ENCODE measurements around the gene VANGL1. TPM values are rescaled to one million over a fixed set of nuclear protein-coding genes. Genes with fewer than 3 reads are reported as not detected.

VANGL1 gene
- total and polyA plus RNA-seq, 4 experiments from 2014 or later: 1.5 to 2.3 (median 1.7) TPM

DNA sequence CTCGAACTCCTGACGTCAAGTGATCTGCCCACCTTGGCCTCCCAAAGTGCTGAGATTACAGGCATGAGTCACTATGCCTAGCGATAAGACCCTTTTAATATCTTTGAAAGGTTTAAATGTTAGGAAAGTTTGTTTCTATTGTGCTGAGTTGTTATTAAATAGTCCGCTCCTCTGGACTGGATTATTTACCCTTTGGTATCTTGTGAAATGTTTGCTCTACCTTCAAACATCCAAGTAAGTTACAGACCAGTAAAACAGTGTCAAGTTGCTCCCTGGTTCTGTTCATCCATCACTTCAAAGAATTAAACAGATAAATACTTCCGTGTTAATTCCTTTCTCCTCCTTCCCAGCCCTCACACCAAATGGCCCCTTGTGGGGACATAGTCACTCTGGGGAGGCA lies 82.0 kb downstream of the VANGL1 start:
- peaks cover 0 to 2% of the 10 kb centered on the region in 2 donors for H3K27me3 Mint-ChIP-seq
- H3K9me3 ChIP-seq (ENCODE audit: control insufficient read depth in 1 of 2, low read length in 2 of 2): no peaks in the 10 kb centered on the region
- no peaks in the 10 kb centered on the region for H3K36me3 ChIP-seq (ENCODE audit: insufficient read depth, low read length)
- CTCF ChIA-PET (ENCODE audit: partially characterized antibody): no interaction called here
- POLR2A ChIA-PET (ENCODE audit: partially characterized antibody): no interaction called here
- no peak overlapping the region for H3K27ac Mint-ChIP-seq
- no peaks in the 10 kb centered on the region for H3K4me1 ChIP-seq (ENCODE audit: insufficient read depth, low read length)
- no peak for DNase-seq
- no peaks in the 10 kb centered on the region for H3K9me3 Mint-ChIP-seq
- intact Hi-C loops (cut with micrococcal nuclease): no loop called here
- H3K4me1 Mint-ChIP-seq: no peaks in the 10 kb centered on the region
- H3K27ac ChIP-seq (ENCODE audit: low read depth, low read length): no peak overlapping the region
- no peaks in the 10 kb centered on the region for H3K36me3 Mint-ChIP-seq
- H3K4me3 ChIP-seq (ENCODE audit: low read length in 2 of 2): no peak overlapping the region
- no peak overlapping the region for H3K4me3 Mint-ChIP-seq
- H3K27me3 ChIP-seq (ENCODE audit: insufficient read depth, low read length): no peaks in the 10 kb centered on the region

- H3K4me3 ChIP-seq (ENCODE audit: low read length in 2 of 2): no peak overlapping the region
- Mint-ChIP-seq H3K4me1 (no peaks in the 10 kb centered on the region), H3K9me3 (no peaks in the 10 kb centered on the region), H3K27me3 (peaks cover 0 to 2% of the 10 kb centered on the region in 2 donors), H3K27ac (no peak overlapping the region), H3K36me3 (no peaks in the 10 kb centered on the region), H3K4me3 (no peak overlapping the region)
- intact Hi-C loops (cut with micrococcal nuclease): no loop called here
- ChIA-PET POLR2A (ENCODE audit: partially characterized antibody) (no interaction called here), CTCF (ENCODE audit: partially characterized antibody) (no interaction called here)
- no peaks in the 10 kb centered on the region for H3K36me3 ChIP-seq (ENCODE audit: insufficient read depth, low read length)
- no peaks in the 10 kb centered on the region for H3K4me1 ChIP-seq (ENCODE audit: insufficient read depth, low read length)
- H3K27ac ChIP-seq (ENCODE audit: low read depth, low read length): no peak overlapping the region
- no peaks in the 10 kb centered on the region for H3K27me3 ChIP-seq (ENCODE audit: insufficient read depth, low read length)
- DNase-seq: no peak
- no peaks in the 10 kb centered on the region for H3K9me3 ChIP-seq (ENCODE audit: control insufficient read depth in 1 of 2, low read length in 2 of 2)
Observed at GRCh38 chr1:115725600-115725999, 83.8 kb downstream of the VANGL1 start.

- POLR2A ChIA-PET (ENCODE audit: partially characterized antibody): no interaction called here
- Histone ChIP-seq H3K27me3 (ENCODE audit: insufficient read depth, low read length) (no peaks in the 10 kb centered on the region), H3K4me1 (ENCODE audit: insufficient read depth, low read length) (no peaks in the 10 kb centered on the region), H3K27ac (ENCODE audit: low read depth, low read length) (no peak overlapping the region), H3K9me3 (ENCODE audit: control insufficient read depth in 1 of 2, low read length in 2 of 2) (no peaks in the 10 kb centered on the region), H3K36me3 (ENCODE audit: insufficient read depth, low read length) (no peaks in the 10 kb centered on the region), H3K4me3 (ENCODE audit: low read length in 2 of 2) (no peak overlapping the region)
- no peaks in the 10 kb centered on the region for H3K4me1 Mint-ChIP-seq
- H3K4me3 Mint-ChIP-seq: no peak overlapping the region
- H3K27ac Mint-ChIP-seq: no peak overlapping the region
- DNase-seq: no peak
- intact Hi-C loops (cut with micrococcal nuclease): no loop called here
- H3K27me3 Mint-ChIP-seq: peaks cover 0 to 2% of the 10 kb centered on the region in 2 donors
- CTCF ChIA-PET (ENCODE audit: partially characterized antibody): no interaction called here
- no peaks in the 10 kb centered on the region for H3K9me3 Mint-ChIP-seq
- H3K36me3 Mint-ChIP-seq: no peaks in the 10 kb centered on the region
Observed at GRCh38 chr1:115726161-115726560, 84.4 kb downstream of the VANGL1 start.

GRCh38 chr1:115726570-115726969 lies 84.8 kb downstream of the VANGL1 start:
- H3K9me3 ChIP-seq (ENCODE audit: control insufficient read depth in 1 of 2, low read length in 2 of 2): no peaks in the 10 kb centered on the region
- ChIA-PET CTCF (ENCODE audit: partially characterized antibody) (no interaction called here), POLR2A (ENCODE audit: partially characterized antibody) (no interaction called here)
- DNase-seq: no peak
- H3K27me3 ChIP-seq (ENCODE audit: insufficient read depth, low read length): no peaks in the 10 kb centered on the region
- no peaks in the 10 kb centered on the region for H3K4me1 ChIP-seq (ENCODE audit: insufficient read depth, low read length)
- H3K4me3 ChIP-seq (ENCODE audit: low read length in 2 of 2): no peak overlapping the region
- Mint-ChIP-seq H3K27me3 (peaks cover 0 to 2% of the 10 kb centered on the region in 2 donors), H3K27ac (no peak overlapping the region), H3K4me3 (no peak overlapping the region), H3K9me3 (no peaks in the 10 kb centered on the region), H3K36me3 (no peaks in the 10 kb centered on the region), H3K4me1 (no peaks in the 10 kb centered on the region)
- no peak overlapping the region for H3K27ac ChIP-seq (ENCODE audit: low read depth, low read length)
- H3K36me3 ChIP-seq (ENCODE audit: insufficient read depth, low read length): no peaks in the 10 kb centered on the region
- intact Hi-C loops (cut with micrococcal nuclease): no loop called here

DNA sequence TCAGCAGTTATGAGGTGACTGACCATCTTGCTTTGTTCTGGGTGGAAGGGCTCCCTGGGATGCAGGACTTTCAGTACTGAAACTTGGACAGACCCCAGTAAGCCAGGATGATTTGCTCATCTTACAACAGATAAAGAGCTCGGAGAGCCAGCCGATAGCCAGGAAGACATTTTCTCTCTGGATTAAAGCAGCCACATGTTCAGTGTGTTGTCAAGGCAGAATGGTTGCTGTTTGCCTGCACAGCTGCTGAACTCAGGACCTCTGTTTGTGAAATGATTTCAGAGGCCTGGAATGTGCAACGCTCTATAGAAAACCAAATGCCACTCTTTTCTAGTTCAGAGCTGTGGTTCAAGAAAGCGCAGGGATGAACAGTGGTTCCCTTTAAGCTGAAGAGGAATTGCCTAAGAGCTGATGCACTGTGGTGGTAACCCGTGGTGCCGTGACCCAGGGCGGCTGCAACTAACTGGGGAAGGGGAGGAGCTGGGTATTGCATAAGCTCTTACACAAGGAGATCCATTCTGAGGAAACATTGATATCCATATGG lies 86.0 kb downstream of the VANGL1 start:
- no peaks in the 10 kb centered on the region for H3K4me1 ChIP-seq (ENCODE audit: insufficient read depth, low read length)

DNA sequence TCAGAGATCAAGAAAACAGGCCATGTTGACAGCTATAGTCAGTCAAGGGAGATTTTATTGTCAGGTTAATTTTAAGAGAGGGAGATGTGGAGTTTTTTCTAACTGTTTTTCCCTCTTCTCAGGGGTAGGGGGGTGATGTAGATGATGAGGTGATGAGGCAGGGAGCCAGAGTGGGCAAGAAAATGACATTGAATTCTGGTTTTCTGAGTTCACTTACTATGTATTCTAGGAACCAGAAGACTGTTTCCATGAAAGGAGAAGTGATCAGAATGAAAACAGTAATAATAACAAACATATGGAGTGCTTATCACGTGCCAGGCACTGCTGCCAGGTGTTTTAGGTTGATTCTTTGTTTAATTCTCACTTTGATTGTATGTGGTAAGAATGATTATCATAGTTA lies 86.6 kb downstream of the VANGL1 start:
- Histone ChIP-seq H3K27me3 (ENCODE audit: insufficient read depth, low read length) (no peaks in the 10 kb centered on the region), H3K4me3 (ENCODE audit: low read length in 2 of 2) (no peak overlapping the region), H3K36me3 (ENCODE audit: insufficient read depth, low read length) (no peaks in the 10 kb centered on the region), H3K9me3 (ENCODE audit: control insufficient read depth in 1 of 2, low read length in 2 of 2) (no peaks in the 10 kb centered on the region), H3K4me1 (ENCODE audit: insufficient read depth, low read length) (no peaks in the 10 kb centered on the region), H3K27ac (ENCODE audit: low read depth, low read length) (no peak overlapping the region)
- ChIA-PET CTCF (ENCODE audit: partially characterized antibody) (interaction anchor here (1.0 to 1.5 kb wide), 2 partner anchors 13 to 22 kb away, joined by 3 to 7 read pairs; no protein-coding TSS in a partner anchor), POLR2A (ENCODE audit: partially characterized antibody) (no interaction called here)
- intact Hi-C loops (cut with micrococcal nuclease): no loop called here
- Mint-ChIP-seq H3K4me3 (no peak overlapping the region), H3K4me1 (no peaks in the 10 kb centered on the region), H3K27ac (no peak overlapping the region), H3K36me3 (no peaks in the 10 kb centered on the region), H3K27me3 (peaks cover 0 to 2% of the 10 kb centered on the region in 2 donors), H3K9me3 (no peaks in the 10 kb centered on the region)
- DNase-seq: no peak

More for the DNA sequence above, 86.0 kb downstream of the VANGL1 start:
- POLR2A ChIA-PET (ENCODE audit: partially characterized antibody): no interaction called here
- H3K36me3 Mint-ChIP-seq: no peaks in the 10 kb centered on the region
- Histone ChIP-seq H3K9me3 (ENCODE audit: control insufficient read depth in 1 of 2, low read length in 2 of 2) (no peaks in the 10 kb centered on the region), H3K36me3 (ENCODE audit: insufficient read depth, low read length) (no peaks in the 10 kb centered on the region), H3K27ac (ENCODE audit: low read depth, low read length) (no peak overlapping the region), H3K4me3 (ENCODE audit: low read length in 2 of 2) (no peak overlapping the region), H3K27me3 (ENCODE audit: insufficient read depth, low read length) (no peaks in the 10 kb centered on the region)
- no peaks in the 10 kb centered on the region for H3K4me1 Mint-ChIP-seq
- H3K9me3 Mint-ChIP-seq: no peaks in the 10 kb centered on the region
- CTCF ChIA-PET (ENCODE audit: partially characterized antibody): interaction anchor here (1.0 to 1.5 kb wide), 2 partner anchors 12 to 21 kb away, joined by 3 to 7 read pairs; no protein-coding TSS in a partner anchor
- no peak overlapping the region for H3K4me3 Mint-ChIP-seq
- DNase-seq: no peak
- H3K27me3 Mint-ChIP-seq: peaks cover 0 to 2% of the 10 kb centered on the region in 2 donors
- no peak overlapping the region for H3K27ac Mint-ChIP-seq
- intact Hi-C loops (cut with micrococcal nuclease): no loop called here

- H3K9me3 ChIP-seq (ENCODE audit: control insufficient read depth in 1 of 2, low read length in 2 of 2): no peaks in the 10 kb centered on the region
- intact Hi-C loops (cut with micrococcal nuclease): no loop called here
- DNase-seq: no peak
- Mint-ChIP-seq H3K27me3 (peaks cover 0 to 2% of the 10 kb centered on the region in 2 donors), H3K4me1 (no peaks in the 10 kb centered on the region), H3K36me3 (no peaks in the 10 kb centered on the region), H3K9me3 (no peaks in the 10 kb centered on the region), H3K4me3 (no peak overlapping the region), H3K27ac (no peak overlapping the region)
- no peaks in the 10 kb centered on the region for H3K27me3 ChIP-seq (ENCODE audit: insufficient read depth, low read length)
- H3K27ac ChIP-seq (ENCODE audit: low read depth, low read length): no peak overlapping the region
- ChIA-PET POLR2A (ENCODE audit: partially characterized antibody) (no interaction called here), CTCF (ENCODE audit: partially characterized antibody) (no interaction called here)
- no peaks in the 10 kb centered on the region for H3K36me3 ChIP-seq (ENCODE audit: insufficient read depth, low read length)
- H3K4me1 ChIP-seq (ENCODE audit: insufficient read depth, low read length): no peaks in the 10 kb centered on the region
- H3K4me3 ChIP-seq (ENCODE audit: low read length in 2 of 2): no peak overlapping the region
Observed at GRCh38 chr1:115729756-115730155, 88.0 kb downstream of the VANGL1 start.

DNA sequence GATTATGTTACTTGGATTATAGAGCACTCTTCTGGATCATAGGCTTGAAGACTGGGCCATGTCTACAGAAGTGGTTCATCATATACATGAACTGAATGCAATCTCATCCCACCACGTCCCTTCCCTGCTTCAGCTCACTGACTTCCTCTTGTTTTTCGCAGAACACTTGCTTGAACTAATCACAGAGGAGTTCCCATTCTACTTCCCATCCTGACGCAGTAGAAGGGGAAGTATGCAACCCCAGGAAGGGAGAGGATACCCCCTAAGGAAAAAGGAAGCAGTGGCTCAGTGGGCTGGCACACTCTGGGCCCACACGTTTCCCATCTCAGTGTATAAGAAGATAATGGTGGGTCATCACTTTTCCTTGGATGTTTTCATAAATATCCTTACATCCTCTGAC lies 90.5 kb downstream of the VANGL1 start:
- ChIA-PET POLR2A (ENCODE audit: partially characterized antibody) (no interaction called here), CTCF (ENCODE audit: partially characterized antibody) (interaction anchor here (1.1 kb wide), 1 partner anchor 8 kb away, joined by 3 read pairs; no protein-coding TSS in a partner anchor)
- no peaks in the 10 kb centered on the region for H3K9me3 ChIP-seq (ENCODE audit: control insufficient read depth in 1 of 2, low read length in 2 of 2)
- no peak overlapping the region for H3K4me3 Mint-ChIP-seq
- no peaks in the 10 kb centered on the region for H3K36me3 Mint-ChIP-seq
- H3K36me3 ChIP-seq (ENCODE audit: insufficient read depth, low read length): no peaks in the 10 kb centered on the region
- H3K4me3 ChIP-seq (ENCODE audit: low read length in 2 of 2): no peak overlapping the region
- no peaks in the 10 kb centered on the region for H3K27me3 ChIP-seq (ENCODE audit: insufficient read depth, low read length)
- no peaks in the 10 kb centered on the region for H3K9me3 Mint-ChIP-seq
- no peaks in the 10 kb centered on the region for H3K4me1 ChIP-seq (ENCODE audit: insufficient read depth, low read length)
- intact Hi-C loops (cut with micrococcal nuclease): no loop called here
- no peak overlapping the region for H3K27ac ChIP-seq (ENCODE audit: low read depth, low read length)
- peaks cover 0 to 5% of the 10 kb centered on the region in 2 donors for H3K27me3 Mint-ChIP-seq
- no peaks in the 10 kb centered on the region for H3K4me1 Mint-ChIP-seq
- no peak overlapping the region for H3K27ac Mint-ChIP-seq
- no peak for DNase-seq

All from CD4-positive, alpha-beta memory T cell (primary cell).